Endothelial cell (in vitro differentiated cells): ENCODE results near the gene WNT2B. TPM values are rescaled to one million over a fixed set of nuclear protein-coding genes. Genes with fewer than 3 reads are reported as not detected.

Experiments
- DNase-seq: peaks from one replicate; pipeline ENCODE4 v3.0.0; 2021; ENCODE audit warnings: low spot score
- H3K27ac Mint-ChIP-seq: one replicate; pipeline ENCODE4 v1.8.0; 2021; ENCODE audit warnings: mixed read lengths, inconsistent platforms; ENCODE audit not compliant: unreplicated experiment
- H3K27me3 Mint-ChIP-seq: one replicate; pipeline ENCODE4 v1.8.0; 2021; ENCODE audit warnings: mild to moderate bottlenecking, moderate library complexity, mixed read lengths, inconsistent platforms; ENCODE audit not compliant: unreplicated experiment
- H3K36me3 Mint-ChIP-seq: one replicate; pipeline ENCODE4 v1.8.0; 2021; ENCODE audit warnings: mild to moderate bottlenecking, low read depth, mixed read lengths, inconsistent platforms; ENCODE audit not compliant: unreplicated experiment
- H3K4me1 Mint-ChIP-seq: one replicate; pipeline ENCODE4 v1.8.0; 2021; ENCODE audit warnings: mild to moderate bottlenecking, mixed read lengths, inconsistent platforms; ENCODE audit not compliant: unreplicated experiment
- H3K4me3 Mint-ChIP-seq: one replicate; pipeline ENCODE4 v1.8.0; 2021; ENCODE audit warnings: mild to moderate bottlenecking, mixed read lengths, inconsistent platforms; ENCODE audit not compliant: unreplicated experiment
- H3K9me3 Mint-ChIP-seq: one replicate; pipeline ENCODE4 v1.8.0; 2021; ENCODE audit warnings: mixed read lengths, inconsistent platforms; ENCODE audit not compliant: unreplicated experiment
- total RNA-seq: library from RNA; stranded (reverse); fragmentation: NEBNext Ultra II Directional; extraction: Animal tissue kit (Norgen Biotek cat#: 25700); gene quantifications from one replicate; pipeline ENCODE4 v1.2.1, GENCODE V29; 2021; ENCODE audit not compliant: unreplicated experiment
- TF ChIP-seq, protein P1 (sequence below): fragments of 200-600 bp; sonication (generic); IDR thresholded peaks from one replicate; pipeline ENCODE4 v1.5.0; 2021; ENCODE audit warnings: antibody characterized with exemption; ENCODE audit not compliant: unreplicated experiment

The WNT2B gene
- total RNA-seq, 1 donor from 2014 or later: 1.3 TPM

DNA sequence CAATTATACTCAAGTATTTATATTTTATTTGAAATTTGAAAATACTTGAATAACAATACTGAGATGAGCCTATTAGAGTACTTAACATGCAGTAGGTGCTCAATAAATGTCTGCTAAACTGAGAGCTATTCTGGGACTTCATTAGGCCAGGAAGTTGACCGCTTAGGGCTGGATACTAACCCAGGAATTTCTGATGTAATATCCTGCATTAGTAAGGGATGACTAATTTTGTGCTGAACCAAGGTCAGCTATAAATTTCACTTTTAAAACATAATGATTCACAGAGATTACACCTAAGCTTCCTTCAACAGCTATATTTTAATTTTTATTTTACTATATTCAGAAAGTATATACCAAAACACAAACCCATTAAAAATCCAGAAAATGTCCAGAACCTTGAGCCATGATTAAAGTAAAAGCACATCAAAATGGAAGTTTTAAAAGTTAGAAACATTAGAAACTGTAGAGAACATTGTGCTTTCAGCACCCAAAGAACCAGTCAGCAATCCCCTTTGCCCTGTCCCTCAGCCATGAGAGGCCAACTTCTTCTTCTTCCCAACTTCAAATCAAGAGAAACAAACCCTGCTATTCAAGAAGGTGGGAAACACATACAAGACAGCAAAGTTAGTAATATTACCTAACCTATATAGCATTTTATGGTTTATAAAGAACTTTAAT lies 35.4 kb downstream of the WNT2B start:
- no peaks in the 10 kb centered on the region for H3K27me3 Mint-ChIP-seq
- DNase-seq: no peak
- H3K36me3 Mint-ChIP-seq: peaks cover 4% of the 10 kb centered on the region
- TF ChIP-seq, protein P1, sequence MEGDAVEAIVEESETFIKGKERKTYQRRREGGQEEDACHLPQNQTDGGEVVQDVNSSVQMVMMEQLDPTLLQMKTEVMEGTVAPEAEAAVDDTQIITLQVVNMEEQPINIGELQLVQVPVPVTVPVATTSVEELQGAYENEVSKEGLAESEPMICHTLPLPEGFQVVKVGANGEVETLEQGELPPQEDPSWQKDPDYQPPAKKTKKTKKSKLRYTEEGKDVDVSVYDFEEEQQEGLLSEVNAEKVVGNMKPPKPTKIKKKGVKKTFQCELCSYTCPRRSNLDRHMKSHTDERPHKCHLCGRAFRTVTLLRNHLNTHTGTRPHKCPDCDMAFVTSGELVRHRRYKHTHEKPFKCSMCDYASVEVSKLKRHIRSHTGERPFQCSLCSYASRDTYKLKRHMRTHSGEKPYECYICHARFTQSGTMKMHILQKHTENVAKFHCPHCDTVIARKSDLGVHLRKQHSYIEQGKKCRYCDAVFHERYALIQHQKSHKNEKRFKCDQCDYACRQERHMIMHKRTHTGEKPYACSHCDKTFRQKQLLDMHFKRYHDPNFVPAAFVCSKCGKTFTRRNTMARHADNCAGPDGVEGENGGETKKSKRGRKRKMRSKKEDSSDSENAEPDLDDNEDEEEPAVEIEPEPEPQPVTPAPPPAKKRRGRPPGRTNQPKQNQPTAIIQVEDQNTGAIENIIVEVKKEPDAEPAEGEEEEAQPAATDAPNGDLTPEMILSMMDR: no peak
- no peaks in the 10 kb centered on the region for H3K9me3 Mint-ChIP-seq
- no peaks in the 10 kb centered on the region for H3K4me1 Mint-ChIP-seq
- no peak overlapping the region for H3K4me3 Mint-ChIP-seq
- peak overlapping the region; percentile 72 for H3K27ac Mint-ChIP-seq

DNA sequence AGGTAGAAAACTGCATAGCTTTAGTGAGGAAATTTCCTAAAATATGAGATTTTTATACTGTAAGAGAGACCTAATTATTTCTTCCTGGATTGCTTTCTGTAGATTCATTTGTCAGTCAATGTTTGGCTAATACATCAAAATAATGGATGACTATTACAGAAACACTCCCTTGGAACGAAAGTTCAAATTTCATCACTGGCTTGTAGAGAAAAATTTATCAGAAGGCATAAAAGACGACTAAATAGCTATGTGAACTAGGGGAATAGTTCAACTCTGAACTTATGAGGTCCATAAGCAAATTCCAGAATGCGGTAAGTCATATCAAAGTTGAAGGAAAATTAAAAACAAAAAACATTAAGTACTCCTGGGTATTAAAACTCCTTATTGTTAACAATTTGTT lies 36.0 kb downstream of the WNT2B start:
- Mint-ChIP-seq H3K9me3 (no peaks in the 10 kb centered on the region), H3K4me1 (no peaks in the 10 kb centered on the region), H3K27ac (no peak overlapping the region), H3K27me3 (no peaks in the 10 kb centered on the region), H3K36me3 (peaks cover 4% of the 10 kb centered on the region), H3K4me3 (no peak overlapping the region)
- TF ChIP-seq, protein P1: no peak
- no peak for DNase-seq

DNA sequence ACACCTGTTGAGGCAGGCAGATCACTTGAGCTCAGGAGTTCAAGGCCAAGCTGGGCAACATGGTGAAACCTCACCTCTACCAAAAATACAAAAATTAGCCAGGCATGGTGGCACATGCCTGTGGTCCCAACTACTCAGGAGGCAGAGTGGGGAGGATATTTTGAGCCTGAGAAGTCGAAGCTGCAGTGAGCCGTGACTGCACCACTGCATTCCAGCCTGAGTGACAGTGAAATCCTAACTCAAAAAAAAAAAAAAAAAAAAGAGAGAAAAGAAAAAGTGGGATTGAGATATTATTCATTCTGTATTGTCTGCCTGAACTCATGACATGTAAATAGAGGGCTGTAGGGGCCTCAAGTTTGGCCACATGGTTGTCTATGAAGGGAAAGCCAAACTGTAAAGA lies 37.3 kb downstream of the WNT2B start:
- Mint-ChIP-seq H3K4me1 (no peaks in the 10 kb centered on the region), H3K36me3 (no peaks in the 10 kb centered on the region), H3K4me3 (no peak overlapping the region), H3K27ac (no peak overlapping the region), H3K27me3 (no peaks in the 10 kb centered on the region), H3K9me3 (no peaks in the 10 kb centered on the region)
- TF ChIP-seq, protein P1: no peak
- DNase-seq: no peak

DNA sequence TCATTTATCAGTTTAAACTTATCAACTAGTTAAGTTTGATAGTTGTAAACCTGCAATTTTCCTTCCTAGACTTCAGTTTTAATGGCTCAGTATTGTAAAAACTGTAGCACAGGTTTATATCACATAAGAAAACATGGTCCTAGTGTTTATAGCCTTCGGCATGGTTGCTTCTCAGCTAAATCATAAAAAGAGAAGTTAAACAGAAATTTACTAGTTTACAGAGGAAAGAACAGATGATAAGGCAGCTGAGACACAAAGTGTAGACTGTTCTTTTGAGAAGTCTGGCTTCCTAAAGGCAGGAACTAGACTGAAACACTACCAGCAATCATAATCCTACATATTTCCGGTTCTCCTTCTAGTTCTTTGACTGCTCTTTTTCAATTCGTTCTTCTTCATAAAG lies 39.8 kb downstream of the WNT2B start:
- Mint-ChIP-seq H3K27ac (no peak overlapping the region), H3K27me3 (no peaks in the 10 kb centered on the region), H3K4me3 (no peak overlapping the region), H3K9me3 (no peaks in the 10 kb centered on the region), H3K36me3 (no peaks in the 10 kb centered on the region), H3K4me1 (no peaks in the 10 kb centered on the region)
- TF ChIP-seq, protein P1: no peak
- no peak for DNase-seq

DNA sequence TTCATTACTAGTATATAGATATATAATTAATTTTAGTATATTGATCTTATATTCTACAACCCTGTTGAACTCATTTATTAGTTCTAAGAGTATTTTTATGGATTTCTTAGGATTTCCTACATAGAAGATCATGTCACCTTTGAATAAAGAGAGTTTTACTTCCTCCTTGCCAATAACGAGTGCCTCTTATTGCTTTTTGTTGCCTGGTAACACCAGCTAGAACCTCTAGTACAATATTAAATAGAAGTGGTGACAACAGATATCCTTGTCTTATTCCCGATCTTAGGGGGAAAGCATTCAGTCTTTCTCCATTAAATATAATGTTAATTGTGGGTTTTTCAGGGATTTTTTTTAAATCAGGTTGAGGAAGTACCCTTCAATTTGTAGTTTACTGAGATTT lies 40.8 kb downstream of the WNT2B start:
- no peaks in the 10 kb centered on the region for H3K36me3 Mint-ChIP-seq
- no peaks in the 10 kb centered on the region for H3K4me1 Mint-ChIP-seq
- H3K27ac Mint-ChIP-seq: no peak overlapping the region
- no peaks in the 10 kb centered on the region for H3K9me3 Mint-ChIP-seq
- no peak overlapping the region for H3K4me3 Mint-ChIP-seq
- TF ChIP-seq, protein P1: no peak
- no peaks in the 10 kb centered on the region for H3K27me3 Mint-ChIP-seq
- no peak for DNase-seq
